GM18499 (cell line): ENCODE results near the gene RNF126.

Experiments used
- ATAC-seq: cut with Tn5 transposase; IDR thresholded peaks from one replicate; pipeline ENCODE4 v1.9.1; 2021; ENCODE audit warnings: moderate number of reproducible peaks; ENCODE audit not compliant: insufficient read depth, unreplicated experiment

RNF126 gene

DNA sequence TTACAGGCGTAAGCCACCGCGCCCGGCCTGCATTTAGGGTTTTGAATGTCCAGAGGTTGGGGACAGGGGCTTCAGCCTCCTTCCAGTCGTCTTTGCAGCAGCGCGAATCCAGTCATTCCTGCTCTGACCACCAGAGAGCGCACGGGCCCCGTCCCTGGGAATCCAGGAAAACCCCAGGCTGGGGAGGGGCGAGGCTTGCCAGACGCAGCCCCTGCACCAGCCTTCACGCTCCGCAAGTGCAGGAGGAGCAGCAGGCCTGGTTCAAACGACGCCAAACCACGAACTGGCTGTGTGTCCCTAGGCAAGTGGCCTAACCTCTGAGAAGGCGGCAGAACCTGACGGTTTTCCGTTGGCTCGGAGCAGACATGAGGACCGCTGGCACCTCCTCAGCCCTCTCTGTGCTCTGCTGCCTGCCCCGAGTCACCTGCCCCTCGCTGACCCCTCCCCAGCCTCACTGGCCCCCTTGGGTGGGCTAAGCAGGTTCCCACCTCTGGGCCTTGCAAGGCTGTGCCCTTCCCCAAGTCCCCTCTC, 2.0 kb upstream of the RNF126 start:
- no peak for ATAC-seq

DNA sequence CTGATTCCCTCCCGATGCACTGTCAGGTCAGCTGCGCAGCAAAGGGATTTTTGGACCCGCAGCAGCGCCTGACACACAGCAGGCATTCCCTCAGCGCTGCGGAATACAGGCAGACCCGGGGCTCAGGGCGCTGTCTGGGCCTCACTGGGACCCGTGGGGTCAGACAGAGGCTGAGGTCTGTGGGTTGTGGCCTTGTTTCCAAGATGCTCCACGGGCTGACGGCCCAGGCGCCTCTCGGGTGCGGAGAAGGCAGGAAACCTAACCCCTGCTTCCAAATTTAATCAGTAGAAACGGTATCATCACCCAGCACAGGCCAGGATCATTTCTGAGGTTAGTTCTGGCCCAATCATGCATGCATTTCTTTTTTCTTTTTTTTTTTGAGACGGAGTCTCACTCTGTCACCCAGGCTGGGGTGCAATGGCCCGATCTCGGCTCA, 686 bp upstream of the RNF126 start:
- no peak for ATAC-seq

DNA sequence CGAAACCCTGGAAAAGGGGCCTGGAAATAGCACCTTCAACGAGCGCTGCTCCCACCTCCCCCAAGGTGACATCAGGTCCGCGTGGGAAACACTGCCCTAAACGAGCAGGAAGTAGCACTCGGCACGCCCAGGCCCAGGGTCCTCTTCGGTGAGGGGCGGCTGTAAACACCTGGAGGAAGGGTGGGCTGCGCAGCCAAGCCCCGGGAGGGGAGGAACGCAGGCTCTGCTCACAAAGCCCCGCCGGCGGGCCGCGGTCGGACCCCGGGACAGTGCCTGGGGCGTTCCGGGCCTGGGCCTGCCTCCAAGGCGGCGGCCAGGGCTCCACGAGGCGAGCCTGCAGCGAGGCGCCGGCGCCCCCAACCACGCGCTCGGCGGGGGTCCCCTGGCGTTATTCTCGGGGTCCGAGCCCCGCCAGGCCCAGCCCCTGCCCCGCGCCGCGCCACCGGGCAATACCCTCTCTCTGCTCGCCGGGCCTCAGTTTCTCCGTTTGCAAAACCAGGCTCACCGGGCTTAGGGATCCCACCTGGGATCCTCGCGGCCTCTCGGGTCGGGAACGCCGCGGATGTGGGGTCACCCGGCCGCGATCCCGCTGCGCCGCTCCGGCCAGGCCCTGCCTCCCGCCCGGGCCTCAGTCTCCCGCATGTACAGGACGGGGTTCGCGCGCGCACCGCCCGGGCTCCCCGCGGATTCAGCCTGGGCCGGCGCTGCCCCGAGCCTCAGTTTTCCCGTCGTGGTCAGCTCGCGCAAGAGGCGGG, 630 bp downstream of the RNF126 start:
- no peak for ATAC-seq

DNA sequence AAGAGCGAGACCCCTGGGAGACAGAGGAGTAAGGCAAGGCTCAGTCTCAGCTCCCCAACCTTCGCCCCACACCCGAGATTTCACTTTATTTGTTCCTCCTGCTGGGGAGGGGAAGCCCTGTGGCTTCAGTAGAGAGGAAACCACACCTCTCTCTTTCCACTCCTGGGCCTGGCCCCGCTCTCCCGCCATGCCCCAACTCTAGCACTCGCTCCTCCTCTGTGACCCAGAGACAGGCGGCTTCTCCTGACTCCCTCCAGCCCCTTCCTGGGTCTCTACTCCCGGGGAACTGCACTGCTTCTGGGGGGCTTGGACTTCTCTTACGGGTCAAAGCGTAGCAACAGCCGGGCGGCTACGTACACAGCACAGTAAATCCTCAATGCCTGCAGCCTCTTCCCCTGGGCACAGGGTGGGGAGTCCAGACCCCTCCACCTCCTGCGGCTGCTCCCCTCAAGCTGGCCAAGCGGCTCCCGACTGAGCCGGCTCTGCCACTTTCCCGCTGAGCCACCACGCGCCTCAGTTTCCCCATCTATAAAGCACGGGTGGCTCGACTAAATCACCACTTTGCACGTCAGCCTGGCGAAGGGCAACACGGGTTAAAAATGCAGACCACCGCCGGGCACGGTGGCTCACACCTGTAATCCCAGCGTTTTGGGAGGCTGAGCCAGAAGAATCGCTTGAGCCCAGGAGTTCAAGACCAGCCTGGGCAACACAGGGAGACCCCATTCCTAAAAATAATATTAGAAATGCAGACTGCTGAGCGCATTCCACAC, 1.4 kb downstream of the RNF126 start:
- ATAC-seq = no peak

DNA sequence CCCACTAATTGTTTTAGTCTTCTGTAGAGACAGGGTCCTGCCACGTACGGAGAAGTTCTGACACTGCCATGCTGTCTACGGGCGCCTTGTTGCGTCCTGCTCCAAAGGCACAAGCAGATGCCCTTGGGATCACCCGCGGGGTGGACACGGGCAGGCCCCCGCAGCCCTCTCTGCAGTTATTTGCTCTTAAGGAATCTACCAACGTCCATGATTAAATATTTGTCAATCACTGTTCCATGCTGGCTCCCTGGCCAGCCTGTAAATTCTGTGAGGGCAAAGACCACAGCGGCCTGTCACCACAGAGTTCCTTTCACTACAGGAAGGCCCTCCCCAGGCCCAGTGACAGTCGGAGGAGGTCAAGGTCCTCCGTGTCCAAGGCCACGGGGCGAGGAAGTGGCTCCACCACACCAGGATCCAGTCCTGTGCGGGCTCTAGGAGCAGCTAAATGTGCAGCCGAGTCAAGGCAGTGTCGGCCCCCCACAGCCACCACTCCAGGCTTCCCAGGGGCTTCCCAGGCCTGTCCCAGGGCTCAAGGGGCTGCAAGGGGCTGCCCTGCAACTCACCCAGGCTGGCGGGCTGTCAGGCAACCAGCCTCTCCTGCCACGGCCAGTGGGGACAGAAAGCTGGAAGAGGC, 2.1 kb downstream of the RNF126 start:
- ATAC-seq = no peak

DNA sequence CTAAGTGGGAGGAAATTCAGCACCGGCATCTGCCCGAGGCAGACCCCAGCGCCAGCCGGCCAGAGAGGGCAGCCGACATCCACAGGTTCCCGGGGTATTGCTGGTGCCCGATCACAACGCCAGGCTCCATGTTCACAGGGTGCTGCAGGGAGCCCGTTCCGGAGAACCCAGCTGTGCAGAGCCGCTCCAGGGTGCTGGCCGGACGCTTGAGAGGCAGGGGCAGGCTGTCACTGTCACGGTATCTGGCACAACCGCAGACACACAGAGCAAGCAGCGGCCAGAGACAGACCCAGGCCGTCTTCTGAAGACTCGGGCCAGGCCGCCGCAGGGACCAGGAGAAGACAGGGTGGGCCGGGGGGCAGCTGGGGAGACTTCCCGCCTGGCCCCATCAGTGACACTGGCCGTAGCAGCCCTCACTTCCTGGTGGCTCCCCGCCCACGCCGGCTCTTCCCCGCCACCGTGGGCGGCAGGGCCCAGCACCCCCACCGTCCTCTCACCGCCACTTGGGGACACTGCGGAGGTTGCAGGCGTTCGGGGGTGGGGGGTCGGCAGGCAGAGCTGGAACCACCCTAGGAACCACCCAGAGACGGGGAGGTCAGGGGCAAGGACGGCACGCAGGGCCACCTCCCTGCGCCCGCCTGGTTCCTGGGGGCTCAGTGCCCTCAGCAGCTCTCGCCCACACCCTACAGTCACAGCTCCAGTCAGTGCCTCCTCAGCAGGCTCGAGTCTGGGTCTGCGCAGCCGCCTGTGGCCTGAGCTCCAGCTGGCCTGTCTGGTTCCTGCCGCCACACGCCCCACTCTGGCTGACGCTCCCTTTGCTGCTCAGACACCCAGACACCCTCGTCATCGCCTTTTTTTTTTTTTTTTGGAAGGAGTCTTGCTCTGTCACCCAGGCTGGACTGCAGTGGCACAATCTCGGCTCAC, 3.8 kb downstream of the RNF126 start:
- ATAC-seq = no peak

DNA sequence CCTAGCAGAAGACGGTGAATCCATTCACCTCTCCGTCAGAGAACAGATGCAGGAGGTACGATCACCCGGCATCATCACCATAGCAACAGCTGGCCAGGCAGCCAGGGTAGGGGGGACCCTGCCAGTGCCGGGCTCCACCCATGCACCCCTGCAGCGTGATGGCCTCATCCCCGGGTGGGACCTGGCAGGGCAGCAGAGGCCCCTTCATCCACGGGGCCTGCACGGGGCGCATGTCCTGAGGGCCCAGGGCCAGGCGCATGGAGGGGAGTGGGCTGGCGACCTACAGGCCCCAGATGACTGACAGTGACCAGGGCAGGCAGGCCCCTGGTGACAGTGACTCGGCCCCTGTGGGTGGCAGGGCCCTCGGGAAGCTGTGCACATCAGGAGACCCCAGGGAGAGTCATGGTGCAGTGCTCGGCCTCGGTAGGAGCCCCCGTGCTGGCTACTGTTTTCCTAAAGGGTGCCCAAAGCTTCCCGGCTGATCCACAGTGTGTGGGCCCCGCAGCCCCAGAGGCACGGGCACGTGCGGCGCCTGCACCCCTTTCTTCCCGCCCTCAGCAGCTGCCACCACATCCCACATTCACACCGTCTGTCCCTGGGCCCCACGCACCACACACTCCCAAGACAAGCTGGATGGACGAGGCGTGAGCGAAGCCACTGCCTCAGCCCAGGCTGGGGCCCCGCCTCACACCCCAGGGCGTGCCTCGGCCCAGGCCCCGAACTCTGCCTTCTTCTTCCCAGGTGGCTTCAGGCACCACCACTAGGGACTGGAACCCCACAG, 4.8 kb downstream of the RNF126 start:
- no peak for ATAC-seq

DNA sequence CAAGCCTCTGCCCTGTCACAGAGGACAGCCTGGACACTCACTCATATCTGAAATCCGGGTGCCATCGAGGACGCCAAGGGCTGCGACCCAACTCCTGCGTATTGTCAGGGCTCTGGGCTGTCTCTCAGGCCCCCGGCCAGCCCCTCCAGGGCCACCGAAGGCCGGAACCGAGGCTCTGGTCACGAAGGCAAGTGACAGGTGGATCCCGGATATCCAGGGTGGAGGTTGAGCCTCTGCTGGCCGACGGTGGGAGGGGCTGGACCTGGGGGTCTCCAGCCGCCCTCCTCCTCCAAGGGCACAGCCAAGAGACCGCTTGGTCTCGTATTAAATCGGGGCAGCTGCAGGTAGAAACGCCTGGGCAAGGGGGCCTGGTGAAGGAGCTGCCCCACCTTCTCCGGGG, 5.4 kb downstream of the RNF126 start:
- ATAC-seq = no peak

DNA sequence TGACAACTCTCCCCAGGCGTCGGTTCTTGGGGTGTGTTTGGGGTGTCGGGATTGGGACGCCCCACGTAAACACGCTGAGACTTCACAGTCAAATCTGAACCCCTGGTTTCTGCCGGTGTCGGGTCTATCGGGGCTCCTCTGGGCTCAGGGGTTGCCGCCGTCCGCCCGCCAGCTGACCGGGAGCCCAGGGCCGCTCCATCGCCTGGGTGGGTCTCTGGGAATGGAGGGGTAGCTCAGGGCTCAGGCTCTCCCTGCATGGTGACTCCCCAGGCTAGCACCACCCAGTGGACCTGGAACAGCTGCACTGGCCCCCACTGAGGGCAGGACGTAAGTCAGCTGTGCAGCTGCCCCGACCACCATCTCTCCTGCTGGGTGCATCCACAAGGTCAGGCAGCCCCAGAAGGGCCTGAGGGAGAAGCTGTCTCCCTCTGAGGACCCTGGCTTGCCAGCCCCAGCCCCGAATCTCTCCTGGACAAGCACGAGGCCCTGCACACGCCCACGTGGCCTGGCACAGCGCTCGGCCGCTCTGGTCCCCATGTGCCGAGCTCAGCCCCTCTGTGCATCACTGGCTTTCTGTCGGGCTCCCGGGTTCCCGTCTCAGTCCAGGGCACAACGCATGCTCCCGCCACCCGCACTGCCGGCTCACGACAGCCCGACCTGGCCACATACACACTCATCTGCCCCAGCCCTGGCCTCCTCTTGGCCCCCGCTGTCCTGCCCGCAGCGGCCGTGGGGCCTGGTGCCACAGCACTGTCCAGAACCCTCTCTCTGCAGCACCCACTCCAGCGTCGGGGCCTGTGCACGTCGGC, 6.1 kb downstream of the RNF126 start:
- ATAC-seq = no peak

DNA sequence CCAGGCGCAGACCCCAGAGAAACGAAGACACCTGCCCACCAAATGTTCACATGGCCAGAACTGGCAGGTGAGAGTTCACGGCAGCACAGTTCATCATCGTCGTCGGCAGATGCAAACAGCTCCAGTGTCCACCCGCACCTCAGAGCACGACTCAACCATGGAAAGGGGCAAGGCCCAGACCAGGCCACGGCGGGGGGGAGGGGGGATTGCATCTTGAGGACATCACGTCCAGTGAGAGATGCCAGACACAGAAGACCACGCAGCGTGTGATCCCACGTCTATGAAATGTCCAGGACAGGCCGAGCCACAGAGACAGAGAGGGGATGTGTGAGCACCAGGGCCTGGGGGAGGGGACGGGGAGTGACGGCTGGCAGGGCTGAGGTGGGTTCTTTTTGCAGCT, 7.3 kb downstream of the RNF126 start:
- no peak for ATAC-seq

DNA sequence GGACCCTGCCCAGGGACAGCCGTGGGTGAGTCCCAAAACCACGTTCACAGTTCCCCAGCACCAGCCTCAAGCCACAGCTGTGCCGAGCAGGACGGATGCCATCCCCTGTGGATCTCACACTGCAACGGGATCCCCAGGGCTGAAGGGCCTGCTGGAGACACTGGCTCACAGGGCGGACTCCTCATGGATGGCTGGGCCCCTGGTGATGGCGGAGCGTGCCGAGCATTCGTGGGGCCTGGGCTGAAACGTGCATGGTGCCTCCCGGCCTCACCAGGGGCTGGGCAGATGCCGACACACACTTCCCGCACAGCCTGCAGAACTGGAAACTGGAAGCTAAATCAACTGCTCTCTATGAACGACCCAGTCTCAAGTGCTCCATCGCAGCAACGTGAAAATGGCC, 9.6 kb downstream of the RNF126 start:
- ATAC-seq = no peak

DNA sequence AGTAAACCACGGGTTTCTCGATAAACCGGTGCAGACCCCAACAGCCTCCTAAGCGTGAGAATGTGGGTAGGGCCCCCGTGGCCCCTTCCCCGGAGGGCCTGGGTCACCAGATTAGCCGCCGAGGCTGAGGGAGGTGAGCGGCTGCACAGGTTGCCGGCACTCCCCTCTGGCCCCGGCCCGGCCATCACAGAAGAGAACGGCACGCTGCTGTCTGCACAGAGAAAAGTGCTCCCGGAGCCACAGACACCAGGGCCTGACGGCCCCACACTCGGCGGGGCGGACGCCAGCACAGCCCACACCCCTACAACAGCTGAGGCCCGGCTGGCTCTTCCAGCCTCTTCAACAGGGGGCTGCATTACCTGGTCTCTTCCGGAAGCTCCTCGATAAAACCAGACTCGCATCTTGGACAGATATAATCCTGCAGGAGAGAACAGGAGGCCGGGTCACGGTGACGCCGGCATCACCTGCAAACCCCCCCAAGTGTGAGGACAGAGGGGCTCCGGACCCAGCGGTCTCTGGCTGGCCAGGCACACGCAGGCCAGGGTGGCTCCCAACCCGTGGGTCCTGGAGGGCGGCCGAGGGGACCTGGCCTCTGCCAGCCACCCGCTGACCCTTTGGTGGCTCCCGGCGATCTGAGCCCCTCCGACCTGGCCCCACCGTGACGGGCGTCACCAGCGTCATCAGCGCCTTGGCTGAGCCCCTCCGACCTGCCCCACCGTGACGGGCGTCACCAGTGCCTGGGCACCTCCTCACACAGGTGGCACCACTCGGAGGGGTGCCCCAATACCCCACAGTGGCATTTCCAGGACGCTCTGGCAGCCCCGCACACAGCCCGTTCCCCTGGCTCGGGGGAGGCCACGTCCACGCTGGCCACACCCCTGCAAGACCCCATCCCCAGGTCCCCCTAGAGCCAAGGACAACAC, 10.3 kb downstream of the RNF126 start:
- ATAC-seq = no peak

DNA sequence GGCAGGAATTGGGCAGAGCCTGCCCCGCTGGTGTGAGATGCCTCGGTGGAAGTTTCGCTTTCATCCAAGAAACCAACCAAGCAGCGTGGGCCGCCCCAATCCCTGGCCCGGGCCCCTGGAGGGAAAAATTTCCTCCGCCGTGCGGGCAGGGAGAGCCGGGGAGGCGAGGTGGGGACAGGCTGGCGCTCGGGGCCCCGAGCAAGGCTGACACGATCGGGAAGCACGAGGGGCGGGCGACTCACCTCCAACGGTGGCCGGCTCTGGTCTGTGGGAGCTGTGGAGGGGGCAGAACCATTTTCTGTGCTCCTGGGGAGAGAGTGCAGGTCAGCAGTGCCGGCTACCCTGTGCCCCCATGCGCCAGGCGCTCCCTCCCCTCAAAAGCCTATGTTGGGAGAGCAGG, 11.0 kb downstream of the RNF126 start:
- no peak for ATAC-seq

DNA sequence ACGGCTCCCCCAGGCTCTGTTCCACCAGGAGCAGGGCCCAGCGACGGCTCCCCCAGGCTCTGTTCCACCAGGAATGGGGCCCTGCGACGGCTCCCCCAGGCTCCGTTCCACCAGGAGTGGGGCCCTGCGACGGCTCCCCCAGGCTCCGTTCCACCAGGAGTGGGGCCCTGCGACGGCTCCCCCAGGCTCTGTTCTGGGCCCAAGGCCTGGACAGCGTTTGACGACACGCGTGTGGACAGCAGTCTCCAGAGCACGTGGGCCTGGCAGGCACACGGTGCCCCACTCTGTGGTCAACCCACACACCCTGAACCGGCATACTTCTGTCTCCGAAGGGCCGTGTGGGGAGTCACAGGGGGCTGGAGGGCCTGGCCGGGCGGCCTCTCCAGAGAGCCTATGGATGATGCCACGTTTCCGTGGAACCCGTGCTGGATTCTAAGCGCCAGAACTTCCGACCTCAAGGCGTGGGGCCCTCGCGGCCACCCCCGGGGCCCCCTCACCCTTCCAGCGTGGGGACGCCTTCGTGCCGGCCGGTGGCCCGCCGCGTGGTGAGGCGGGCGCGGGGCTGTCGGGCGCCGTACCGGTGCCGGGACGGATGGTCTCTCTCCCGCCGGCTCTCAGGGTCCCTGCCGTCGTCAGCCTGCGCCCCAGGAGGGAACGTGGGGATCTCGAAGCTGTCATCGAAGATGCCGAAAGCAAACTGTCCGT, 11.7 kb downstream of the RNF126 start:
- ATAC-seq = no peak

DNA sequence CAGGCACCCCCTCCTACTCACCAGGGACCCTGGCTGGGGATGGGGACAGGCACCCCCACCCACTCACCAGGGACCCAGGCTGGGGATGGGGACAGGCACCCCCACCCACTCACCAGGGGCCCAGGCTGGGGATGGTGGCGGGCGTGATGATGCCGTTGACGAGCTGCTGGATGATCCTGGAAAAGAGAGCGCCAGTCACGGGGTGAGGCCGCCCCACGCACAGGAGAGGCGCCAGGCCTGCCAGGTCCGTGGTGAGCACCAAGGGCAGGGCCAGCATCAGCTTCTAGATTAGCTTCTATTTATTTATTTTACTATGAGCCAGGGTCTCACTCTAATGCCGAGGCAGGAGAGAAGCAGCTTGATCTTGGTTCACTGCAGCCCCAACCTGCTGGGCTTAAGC, 12.9 kb downstream of the RNF126 start:
- ATAC-seq = no peak

DNA sequence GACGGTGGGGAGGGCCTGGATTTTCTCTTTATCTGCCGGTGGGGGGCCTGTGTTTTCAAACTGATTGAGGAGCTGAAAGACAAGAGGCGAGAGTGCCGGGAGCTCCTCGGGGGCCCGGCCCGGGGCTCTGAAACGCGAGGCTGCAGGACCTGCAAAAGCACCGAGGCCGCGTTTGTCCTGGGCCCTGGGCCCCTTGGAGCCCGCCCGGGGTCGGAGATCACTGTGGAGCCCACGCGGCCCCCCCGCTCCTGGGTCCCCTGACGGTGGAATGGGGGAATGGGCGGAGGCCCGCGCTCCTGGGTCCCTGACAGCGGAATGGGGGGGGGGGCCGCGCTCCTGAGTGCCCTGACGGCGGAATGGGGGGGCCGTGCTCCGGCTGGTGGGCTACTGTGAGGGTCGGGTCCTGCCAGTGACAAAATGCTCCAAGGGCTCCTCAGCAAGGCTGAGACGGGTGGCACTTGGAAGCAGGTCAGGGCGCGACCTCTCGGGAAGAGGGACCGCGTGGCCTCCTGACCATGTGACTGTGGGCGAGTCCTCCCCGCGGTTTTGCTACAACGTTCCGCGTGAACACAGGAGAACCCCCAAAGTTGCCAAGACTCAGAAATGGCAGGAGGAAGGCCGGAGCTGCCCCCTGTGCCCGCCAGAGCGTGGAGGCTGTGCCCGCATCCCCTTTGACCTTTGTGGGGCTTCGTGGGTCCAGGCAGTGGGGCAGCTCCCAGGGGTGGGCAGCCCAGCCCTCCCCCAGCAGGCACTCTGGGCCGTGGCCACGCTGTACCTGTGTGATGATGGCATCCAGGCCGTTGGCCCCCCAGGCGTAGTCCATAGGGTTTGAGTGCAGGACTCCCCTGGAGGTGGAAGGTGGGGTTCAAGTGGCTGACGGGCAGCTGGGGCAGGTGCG, 13.9 kb downstream of the RNF126 start:
- no peak for ATAC-seq
